Measurements from ENCODE around the gene TMEM8B.

GRCh38 chr9:35852267-35852815, 23.3 kb downstream of the TMEM8B start:
- no peak for TF ChIP-seq TEAD4 (IDR thresholded peaks at IDR 0.05; ENCODE audit: low read depth, low read length)
- TF ChIP-seq, protein P1, sequence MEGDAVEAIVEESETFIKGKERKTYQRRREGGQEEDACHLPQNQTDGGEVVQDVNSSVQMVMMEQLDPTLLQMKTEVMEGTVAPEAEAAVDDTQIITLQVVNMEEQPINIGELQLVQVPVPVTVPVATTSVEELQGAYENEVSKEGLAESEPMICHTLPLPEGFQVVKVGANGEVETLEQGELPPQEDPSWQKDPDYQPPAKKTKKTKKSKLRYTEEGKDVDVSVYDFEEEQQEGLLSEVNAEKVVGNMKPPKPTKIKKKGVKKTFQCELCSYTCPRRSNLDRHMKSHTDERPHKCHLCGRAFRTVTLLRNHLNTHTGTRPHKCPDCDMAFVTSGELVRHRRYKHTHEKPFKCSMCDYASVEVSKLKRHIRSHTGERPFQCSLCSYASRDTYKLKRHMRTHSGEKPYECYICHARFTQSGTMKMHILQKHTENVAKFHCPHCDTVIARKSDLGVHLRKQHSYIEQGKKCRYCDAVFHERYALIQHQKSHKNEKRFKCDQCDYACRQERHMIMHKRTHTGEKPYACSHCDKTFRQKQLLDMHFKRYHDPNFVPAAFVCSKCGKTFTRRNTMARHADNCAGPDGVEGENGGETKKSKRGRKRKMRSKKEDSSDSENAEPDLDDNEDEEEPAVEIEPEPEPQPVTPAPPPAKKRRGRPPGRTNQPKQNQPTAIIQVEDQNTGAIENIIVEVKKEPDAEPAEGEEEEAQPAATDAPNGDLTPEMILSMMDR (IDR thresholded peaks at IDR 0.05; ENCODE audit: control extremely low read depth in 1 of 3, insufficient read depth in 1 of 3, low read depth in 1 of 3, low read length in 3 of 3): no peak
- TF ChIP-seq SUZ12 (IDR thresholded peaks at IDR 0.05; ENCODE audit: low read length): no peak
- TF ChIP-seq POLR2A (IDR thresholded peaks at IDR 0.05; ENCODE audit: control extremely low read depth in 1 of 2, low read depth in 2 of 2, low read length in 2 of 2): no peak
- no peak for TF ChIP-seq EP300 (IDR thresholded peaks at IDR 0.05; ENCODE audit: borderline replicate concordance in 1 of 2, low read depth in 2 of 2, low read length in 2 of 2)
- no peak for TF ChIP-seq CREB1 (IDR thresholded peaks at IDR 0.05)
- TF ChIP-seq EZH2 (IDR thresholded peaks at IDR 0.05; ENCODE audit: low read depth, low read length, severe bottlenecking): no peak
- TF ChIP-seq PHF8 (conservative IDR thresholded peaks at IDR 0.05; ENCODE audit: low read depth, low read length): no peak
- no peak for TF ChIP-seq BACH1 (IDR thresholded peaks at IDR 0.05; ENCODE audit: low read length)
- TF ChIP-seq, protein P2, sequence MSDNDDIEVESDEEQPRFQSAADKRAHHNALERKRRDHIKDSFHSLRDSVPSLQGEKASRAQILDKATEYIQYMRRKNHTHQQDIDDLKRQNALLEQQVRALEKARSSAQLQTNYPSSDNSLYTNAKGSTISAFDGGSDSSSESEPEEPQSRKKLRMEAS (IDR thresholded peaks at IDR 0.05): no peak
- TF ChIP-seq, protein P3, sequence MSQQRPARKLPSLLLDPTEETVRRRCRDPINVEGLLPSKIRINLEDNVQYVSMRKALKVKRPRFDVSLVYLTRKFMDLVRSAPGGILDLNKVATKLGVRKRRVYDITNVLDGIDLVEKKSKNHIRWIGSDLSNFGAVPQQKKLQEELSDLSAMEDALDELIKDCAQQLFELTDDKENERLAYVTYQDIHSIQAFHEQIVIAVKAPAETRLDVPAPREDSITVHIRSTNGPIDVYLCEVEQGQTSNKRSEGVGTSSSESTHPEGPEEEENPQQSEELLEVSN (IDR thresholded peaks at IDR 0.05): no peak
- no peak for TF ChIP-seq SIN3A (conservative IDR thresholded peaks at IDR 0.05 in 1 of 2, IDR thresholded peaks at IDR 0.05 in 1 of 2; ENCODE audit: low read depth in 1 of 2, low read length in 2 of 2)
- TF ChIP-seq EGR1 (IDR thresholded peaks at IDR 0.05; ENCODE audit: borderline replicate concordance, low read depth, low read length): no peak
- no peak for TF ChIP-seq HDAC6 (IDR thresholded peaks at IDR 0.05; ENCODE audit: low read depth, low read length)
